ENCODE measurements around the gene PRLR.

DNA sequence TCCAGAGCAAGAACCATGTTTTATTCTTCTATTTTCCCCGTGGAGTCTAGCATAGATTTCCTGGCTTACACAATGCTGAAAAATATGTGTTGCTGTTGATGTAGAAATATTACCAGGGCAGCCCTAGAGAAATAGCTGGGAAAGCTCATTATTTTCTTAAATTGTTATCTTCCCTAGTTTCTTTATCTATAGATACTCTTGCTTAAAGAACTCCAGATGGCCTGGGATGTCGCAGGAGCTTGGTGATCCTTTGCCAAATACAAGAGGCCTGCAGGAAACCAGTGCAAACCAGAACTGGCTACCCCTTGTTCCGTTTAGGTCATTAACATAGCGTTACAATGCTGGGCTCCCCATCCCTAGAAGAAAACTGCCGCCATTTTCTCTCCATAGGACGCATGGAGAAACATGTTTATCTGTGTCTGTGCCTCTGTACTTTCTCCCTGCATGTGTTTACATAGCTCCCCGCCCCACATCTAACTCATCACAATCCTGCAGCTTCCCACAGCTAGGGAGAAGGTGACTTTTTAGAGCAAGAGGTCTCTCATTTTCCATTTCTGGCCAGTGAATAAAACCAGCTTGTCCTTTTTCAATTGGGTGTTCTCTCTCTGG is 6.4 kb downstream of the PRLR start:
- TF ChIP-seq CTCF (conservative IDR thresholded peaks at IDR 0.05) (no peak), ZFX (IDR thresholded peaks at IDR 0.05) (no peak)

All from C4-2B (cell line).